ENCODE results near the gene SH2D4B.

SH2D4B gene

DNA sequence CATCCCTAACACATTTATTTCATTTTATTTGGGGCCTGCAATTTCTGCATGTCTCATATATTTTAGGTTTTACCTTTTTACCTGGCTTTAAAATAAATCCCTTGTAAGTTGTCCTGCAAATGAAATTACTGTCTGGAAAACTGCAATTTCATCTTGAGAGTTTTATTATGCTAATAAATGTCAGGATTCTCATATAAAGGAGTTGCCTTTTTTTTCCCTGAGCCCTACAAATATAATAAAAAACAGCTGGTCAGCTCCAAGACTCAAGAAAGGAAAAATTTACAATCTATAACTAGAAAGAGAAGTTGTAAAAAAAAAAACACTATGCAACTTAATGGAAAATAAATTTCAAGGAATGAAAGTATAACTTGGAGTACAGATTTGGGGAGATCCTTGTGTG is 108.7 kb downstream of the SH2D4B start:
- H3K4me3 ChIP-seq (replicated peaks; ENCODE audit: low read depth, low read length) = no peak overlapping the region
- TF ChIP-seq, protein P1, sequence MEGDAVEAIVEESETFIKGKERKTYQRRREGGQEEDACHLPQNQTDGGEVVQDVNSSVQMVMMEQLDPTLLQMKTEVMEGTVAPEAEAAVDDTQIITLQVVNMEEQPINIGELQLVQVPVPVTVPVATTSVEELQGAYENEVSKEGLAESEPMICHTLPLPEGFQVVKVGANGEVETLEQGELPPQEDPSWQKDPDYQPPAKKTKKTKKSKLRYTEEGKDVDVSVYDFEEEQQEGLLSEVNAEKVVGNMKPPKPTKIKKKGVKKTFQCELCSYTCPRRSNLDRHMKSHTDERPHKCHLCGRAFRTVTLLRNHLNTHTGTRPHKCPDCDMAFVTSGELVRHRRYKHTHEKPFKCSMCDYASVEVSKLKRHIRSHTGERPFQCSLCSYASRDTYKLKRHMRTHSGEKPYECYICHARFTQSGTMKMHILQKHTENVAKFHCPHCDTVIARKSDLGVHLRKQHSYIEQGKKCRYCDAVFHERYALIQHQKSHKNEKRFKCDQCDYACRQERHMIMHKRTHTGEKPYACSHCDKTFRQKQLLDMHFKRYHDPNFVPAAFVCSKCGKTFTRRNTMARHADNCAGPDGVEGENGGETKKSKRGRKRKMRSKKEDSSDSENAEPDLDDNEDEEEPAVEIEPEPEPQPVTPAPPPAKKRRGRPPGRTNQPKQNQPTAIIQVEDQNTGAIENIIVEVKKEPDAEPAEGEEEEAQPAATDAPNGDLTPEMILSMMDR (IDR thresholded peaks at IDR 0.05; ENCODE audit: low read length, missing control alignments) = no peak
- DNase-seq (ENCODE audit: low read depth) = no peak

- TF ChIP-seq, protein P1 (IDR thresholded peaks at IDR 0.05; ENCODE audit: low read length, missing control alignments) = no peak
- DNase-seq (ENCODE audit: low read depth) = no peak
- H3K4me3 ChIP-seq (replicated peaks; ENCODE audit: low read depth, low read length) = no peak overlapping the region
Observed at GRCh38 chr10:80647173-80647833, 109.6 kb downstream of the SH2D4B start.

GRCh38 chr10:80648106-80648505 is 110.4 kb downstream of the SH2D4B start:
- H3K4me3 ChIP-seq (replicated peaks; ENCODE audit: low read depth, low read length) = no peak overlapping the region
- TF ChIP-seq, protein P1 (IDR thresholded peaks at IDR 0.05; ENCODE audit: low read length, missing control alignments) = no peak
- DNase-seq (ENCODE audit: low read depth) = no peak

GRCh38 chr10:80649183-80649582 is 111.5 kb downstream of the SH2D4B start:
- no peak overlapping the region for H3K4me3 ChIP-seq (replicated peaks; ENCODE audit: low read depth, low read length)
- no peak for DNase-seq (ENCODE audit: low read depth)
- TF ChIP-seq, protein P1 (IDR thresholded peaks at IDR 0.05; ENCODE audit: low read length, missing control alignments) = no peak

DNA sequence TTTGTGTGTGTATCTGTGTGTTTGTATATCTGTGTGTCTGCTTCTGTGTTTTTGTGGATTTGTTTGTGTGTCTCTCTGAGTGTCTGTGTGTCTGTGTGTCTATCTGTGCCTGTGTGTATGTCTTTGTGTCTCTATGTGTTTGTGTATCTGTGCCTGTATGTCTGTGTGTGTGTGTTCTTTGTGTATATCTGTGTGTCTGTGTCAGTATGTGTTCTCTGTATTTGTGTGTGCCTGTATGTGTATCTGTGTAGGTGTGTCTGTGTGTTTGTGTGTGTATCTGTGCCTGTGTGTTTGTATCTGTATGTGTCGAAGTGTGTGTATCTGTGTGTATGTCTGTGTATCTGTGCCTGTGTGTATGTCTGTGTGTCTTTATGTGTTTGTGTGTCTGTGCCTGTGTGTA is 118.2 kb downstream of the SH2D4B start:
- TF ChIP-seq, protein P1 (IDR thresholded peaks at IDR 0.05; ENCODE audit: low read length, missing control alignments) = no peak
- no peak for DNase-seq (ENCODE audit: low read depth)
- H3K4me3 ChIP-seq (replicated peaks; ENCODE audit: low read depth, low read length) = no peak overlapping the region

DNA sequence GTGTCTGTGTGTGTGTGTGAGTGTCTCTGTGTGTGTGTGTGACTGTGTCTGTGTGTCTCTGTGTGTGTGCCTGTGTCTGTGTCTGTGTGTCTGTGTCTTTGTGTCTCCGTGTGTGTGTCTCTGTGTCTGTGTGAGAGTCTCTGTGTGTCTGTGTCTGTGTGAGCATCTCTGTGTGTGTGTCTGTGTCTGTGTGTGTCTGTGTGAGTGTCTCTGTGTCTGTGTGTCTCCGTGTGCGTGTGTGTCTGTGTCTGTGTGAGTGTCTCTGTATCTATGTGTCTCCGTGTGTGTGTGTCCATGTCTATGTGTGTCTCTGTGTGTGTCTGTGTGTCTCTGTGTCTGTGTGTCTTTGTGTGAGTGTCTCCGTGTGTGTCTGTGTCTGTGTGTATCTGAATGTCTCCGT is 120.4 kb downstream of the SH2D4B start:
- DNase-seq (ENCODE audit: low read depth) = no peak
- TF ChIP-seq, protein P1 (IDR thresholded peaks at IDR 0.05; ENCODE audit: low read length, missing control alignments) = no peak
- H3K4me3 ChIP-seq (replicated peaks; ENCODE audit: low read depth, low read length) = no peak overlapping the region

GRCh38 chr10:80659289-80659688 is 121.6 kb downstream of the SH2D4B start:
- TF ChIP-seq, protein P1 (IDR thresholded peaks at IDR 0.05; ENCODE audit: low read length, missing control alignments) = no peak
- no peak overlapping the region for H3K4me3 ChIP-seq (replicated peaks; ENCODE audit: low read depth, low read length)
- no peak for DNase-seq (ENCODE audit: low read depth)
